HG03469 (cell line): Measurements from ENCODE around the gene OXER1.

ENCODE experiments used
- ATAC-seq: cut with Tn5 transposase; IDR thresholded peaks from one replicate; pipeline ENCODE4 v1.9.1; 2021; ENCODE audit warnings: mild to moderate bottlenecking, moderate library complexity, moderate number of reproducible peaks; ENCODE audit not compliant: unreplicated experiment

OXER1 gene

GRCh38 chr2:42770288-42771131, 6.6 kb upstream of the OXER1 start:
- ATAC-seq, result peak; percentile 54

DNA sequence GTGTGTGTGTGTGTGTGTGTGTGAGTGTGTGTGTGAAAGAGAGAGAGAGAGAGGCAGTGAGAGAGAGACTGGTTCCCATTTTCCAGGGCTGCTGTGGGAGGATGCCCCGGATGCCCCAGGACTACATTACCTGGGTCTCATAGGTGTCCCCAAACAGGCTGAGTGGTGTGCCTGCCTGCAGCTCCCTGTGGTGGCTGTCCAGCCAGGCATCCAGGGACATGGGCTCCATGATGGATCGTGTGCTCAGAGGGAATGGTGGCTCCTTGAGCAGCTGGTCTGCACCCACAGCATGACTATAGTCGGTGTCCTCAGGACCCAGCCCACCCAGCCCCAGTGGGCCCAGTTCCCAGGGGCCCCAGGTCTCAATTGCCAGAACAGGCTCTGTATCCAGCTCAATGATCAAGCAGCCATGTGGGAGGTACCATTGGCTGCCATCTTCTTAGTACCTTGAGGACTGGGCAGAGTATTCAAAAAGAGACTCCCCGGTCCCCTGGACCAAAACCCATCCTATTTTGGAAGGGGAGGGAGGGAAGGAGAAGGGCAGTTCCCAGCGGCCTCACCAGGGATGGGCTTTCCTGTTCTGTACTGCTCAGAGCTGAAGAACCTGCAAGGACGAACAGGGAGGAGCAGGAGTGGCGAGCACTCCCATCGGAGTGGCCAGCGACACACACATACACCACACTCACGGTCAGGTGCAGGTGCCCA, 5.8 kb upstream of the OXER1 start:
- no peak for ATAC-seq

DNA sequence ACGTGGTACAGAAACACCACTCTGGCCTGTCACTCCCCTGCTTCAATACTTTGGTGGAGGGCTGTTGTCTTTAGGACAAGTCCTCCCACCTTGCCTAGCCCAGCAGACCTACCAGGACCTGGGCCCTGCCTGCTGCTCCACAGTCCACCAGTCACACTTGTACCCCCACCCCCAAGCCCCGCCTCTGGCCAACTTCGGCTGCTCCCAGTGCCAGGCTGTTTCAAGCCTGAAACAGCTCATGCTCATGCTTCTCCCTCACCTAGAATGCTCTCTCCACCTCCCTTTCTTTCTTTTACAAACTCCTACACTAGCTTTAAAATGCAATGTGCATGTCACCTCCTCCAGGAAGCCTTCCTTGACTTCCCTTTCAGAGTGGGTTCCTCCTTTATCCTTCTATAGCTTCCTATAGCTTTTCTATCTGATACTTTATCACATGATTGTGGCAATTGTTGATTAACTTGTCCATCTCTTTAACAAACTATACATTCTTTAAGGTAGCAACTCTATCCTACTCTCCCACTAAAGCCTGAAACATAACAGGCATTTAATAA, 4.8 kb upstream of the OXER1 start:
- ATAC-seq, result no peak

GRCh38 chr2:42767899-42768705, 4.2 kb upstream of the OXER1 start:
- ATAC-seq, result no peak

DNA sequence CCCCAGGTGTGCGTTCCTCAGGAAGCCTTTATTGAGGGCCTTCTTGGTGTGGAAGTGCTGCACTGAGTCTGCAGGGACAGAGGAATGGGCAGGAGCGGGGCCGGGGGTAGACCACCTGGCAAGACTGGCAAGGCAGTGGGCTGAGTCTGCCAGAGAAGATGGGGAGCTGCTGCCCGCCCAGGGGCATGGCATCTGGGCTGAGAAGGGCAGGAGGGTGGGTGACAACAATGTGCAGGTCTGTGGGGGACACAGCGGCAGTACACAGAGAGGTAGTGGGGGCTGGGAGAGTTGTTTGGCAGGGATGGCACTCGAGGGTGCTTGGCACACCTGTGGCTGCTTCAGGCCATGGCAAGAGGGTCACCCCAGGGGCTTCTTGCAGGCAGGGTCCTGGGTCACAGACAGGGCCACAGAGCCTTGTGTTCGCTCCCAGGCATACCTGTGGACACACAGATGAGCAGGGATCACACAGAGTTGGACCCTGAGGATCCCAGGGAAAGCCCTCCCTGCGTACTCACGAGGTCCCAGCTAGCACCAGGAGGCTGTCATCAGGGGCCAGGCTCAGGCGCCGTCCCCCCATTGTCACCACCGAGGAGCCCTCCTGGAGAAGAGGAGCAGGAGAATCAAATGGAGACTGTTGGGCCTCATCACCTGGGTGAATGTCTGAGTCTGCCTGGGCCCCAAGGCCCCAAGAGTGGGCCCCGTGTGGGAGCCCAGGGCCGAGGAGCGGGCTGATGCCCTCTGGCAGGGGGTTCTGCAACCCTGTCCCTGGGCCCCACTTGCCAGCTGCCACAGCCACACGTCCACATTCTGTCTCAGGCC, 3.4 kb upstream of the OXER1 start:
- no peak for ATAC-seq

DNA sequence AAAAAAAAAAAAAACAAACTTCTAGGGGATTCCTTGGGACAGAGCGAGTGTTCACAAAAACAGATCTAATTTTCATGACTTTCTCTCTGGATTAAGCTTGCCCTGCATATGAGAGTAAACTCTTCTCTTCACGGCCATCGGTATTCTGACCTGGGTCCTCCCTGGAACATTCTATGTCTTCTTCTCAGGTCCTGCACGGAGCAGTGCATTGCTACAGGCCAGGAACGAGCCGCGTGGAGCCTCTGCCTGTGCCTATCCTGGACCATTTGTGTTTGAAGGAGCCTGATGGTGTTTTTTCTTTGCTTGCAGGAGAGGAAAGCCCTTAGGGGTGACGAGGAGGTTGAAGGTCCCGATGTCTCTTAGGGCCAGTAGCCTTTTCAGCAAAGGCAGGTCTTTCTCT, 1.8 kb upstream of the OXER1 start:
- ATAC-seq, result no peak

GRCh38 chr2:42764901-42765300, 966 bp upstream of the OXER1 start:
- ATAC-seq, result no peak

- ATAC-seq, result no peak
Measured at GRCh38 chr2:42762823-42763804, 821 bp downstream of the OXER1 start.

- ATAC-seq, result no peak
Measured at GRCh38 chr2:42762155-42762554, 1.8 kb downstream of the OXER1 start.

- ATAC-seq, result no peak
Measured at GRCh38 chr2:42761554-42761953, 2.4 kb downstream of the OXER1 start.

DNA sequence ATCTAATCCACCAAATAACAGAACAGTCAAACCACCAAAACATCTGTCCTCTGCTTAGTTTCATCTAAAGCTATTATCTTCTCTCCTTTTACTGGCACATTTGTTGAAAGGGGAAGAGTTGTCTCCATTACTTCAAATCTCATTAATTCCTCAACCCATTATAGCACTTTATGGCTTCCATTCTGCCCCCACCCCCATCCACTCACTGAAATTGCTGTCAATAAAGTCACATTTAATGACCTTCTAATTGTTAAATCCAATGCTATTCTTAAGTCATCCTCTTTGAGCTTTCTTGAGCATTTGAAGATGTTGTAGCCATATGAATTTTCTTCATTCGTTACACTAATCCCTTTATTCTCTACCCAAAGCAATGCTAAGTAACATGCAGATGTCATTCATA, 5.2 kb downstream of the OXER1 start:
- ATAC-seq, result no peak

DNA sequence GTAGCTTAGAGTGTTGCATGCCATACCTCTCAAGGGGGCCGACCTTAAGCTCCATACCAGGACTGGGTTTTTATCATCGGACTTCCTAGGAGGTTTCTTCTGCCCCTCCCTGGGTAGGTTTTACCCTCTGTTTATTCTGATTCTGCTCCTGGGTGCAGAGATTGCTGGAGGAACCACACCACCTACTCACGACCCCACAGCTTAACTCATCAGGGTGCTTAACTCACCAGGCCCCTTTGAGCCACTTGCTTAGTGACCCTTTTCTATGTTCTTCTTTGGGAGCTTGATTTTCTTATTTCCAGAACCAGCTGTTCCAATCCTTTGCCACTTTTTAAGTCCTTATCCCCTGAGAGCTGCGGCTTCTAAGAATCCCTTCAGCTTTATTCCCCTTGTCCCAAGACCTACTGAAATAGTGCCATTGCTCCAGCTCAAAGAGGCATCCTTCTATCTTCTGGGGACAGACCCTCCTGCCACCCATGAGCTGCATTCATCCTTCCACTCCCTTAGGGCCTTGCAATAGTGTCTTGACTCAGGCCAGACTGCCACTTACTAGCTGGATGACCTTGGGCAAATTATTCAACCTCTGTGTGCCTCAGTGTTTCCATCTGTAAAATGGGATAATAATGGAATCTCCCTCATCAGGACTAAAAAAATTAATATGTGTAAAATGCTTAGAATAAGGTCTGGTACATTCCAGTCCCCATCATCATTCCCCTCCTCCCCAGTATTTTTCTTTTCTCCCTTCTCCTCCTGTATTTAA, 5.8 kb downstream of the OXER1 start:
- no peak for ATAC-seq

DNA sequence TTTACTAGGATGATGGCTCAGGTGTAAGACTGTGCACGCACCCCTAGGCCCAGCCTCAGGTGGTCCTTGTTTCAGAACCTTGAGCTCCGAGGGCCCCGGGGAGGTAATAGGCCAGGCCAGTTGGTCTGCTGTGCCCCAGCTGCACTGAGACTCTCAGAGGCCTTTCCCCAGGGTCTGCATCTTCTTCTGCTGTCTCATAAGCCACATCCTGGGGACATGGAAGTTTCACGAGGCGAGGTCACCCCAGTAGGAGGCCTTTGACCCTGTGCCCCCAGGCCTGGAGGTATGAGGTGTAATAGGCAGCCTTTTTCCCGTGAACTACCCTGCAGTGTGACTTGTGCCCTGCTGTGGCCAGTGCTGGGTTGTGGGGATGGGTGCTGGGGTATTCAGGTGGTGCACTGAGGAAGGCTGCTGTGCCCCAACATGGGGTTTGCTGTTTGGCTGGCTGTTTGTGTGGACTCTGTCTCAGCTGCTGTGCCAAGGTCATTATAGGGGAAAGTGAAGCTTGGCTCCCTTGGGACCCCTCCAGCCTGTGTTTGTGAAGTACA, 6.9 kb downstream of the OXER1 start:
- no peak for ATAC-seq

GRCh38 chr2:42756150-42756775, 7.7 kb downstream of the OXER1 start:
- ATAC-seq, result no peak

DNA sequence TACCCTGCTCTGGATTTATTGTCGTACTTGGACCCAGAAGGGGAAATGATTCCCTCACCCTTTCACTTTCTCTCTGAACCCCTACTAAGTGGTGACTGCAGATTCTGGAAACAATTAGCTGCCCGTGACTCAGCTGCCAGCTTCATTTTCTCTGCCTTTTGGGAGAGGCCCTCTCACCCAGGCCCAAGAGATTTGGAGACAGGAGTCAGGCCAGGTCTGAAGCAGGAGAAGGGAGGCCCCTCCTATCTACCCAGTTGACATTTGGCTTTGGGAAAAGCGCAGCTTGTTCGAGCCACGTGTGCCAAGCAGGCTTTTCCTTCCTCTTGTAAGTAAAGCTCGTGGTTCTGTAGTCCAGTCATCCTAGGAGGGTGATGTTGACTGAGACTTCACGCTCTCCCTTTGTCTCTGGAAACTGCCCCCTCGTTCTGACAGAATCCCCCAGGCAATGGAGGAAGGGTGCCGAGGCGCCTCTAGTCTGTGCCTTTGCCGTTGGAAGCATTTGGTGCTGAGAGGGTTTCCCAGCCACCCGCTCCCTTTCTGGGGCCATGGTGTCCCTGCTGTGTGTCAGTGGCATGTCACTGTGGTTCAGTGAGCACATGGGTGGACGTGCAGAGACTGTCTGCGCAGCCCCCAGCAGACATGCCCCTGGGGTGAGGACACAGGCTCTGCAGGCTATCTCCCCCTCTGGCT, 8.6 kb downstream of the OXER1 start:
- ATAC-seq, result no peak

DNA sequence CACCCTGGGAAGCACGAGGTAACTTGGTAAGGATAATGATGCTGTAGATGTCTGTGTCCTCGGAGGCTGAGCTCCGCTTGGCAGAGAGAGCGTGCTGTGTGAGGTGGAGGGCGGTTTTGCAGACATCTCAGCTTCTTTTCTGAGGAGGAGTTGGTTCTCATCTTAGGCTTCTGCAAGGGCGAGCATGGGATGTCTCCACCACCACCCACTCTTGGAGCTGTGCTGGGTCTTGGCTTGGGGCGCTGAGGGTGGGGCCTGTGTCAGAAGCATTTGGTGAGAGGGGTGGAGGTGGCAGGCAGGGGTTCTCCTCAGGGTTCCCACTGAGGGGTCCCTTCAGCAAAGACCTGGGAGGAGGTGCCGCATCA, 9.2 kb downstream of the OXER1 start:
- no peak for ATAC-seq
